ENCODE data around the gene SLC35A3.
"Not testable (repeated sequence)": the region's sequence is repeated elsewhere in the genome, so short reads cannot be mapped to it uniquely, and the experiment has no call there.

Gene SLC35A3

GRCh38 chr1:99969729-99970621 is at the start of gene SLC35A3:
Gene SLC35A3, plus strand, starts transcription at chr1:99969996. Its CDS starts 23,559 bp downstream, at chr1:99993555.
- peak; percentile 68 for DNase-seq

GRCh38 chr1:99934801-99935200 is 35.0 kb upstream of the SLC35A3 start:
- no peak for DNase-seq

- DNase-seq: no peak
Observed at GRCh38 chr1:99935534-99935933, 34.3 kb upstream of the SLC35A3 start.

DNA sequence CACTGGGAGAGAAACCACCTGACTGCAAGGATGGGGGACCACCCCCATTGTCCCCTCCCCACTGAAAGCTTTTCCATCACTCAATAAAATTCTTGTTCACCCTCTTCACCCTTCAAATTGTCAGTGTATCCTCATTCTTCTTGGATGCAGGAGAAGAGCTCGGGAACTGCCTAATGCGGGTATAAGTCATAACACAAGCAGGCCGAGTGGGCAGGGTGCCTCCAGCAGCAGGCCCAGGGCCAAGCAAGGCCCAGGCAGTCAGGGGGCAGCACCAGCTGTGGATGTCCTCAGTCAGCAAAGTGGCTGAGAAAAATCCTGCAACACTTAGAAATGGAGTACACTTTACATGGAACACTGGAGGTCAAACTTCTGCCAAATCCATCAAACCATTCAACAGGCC is 33.7 kb upstream of the SLC35A3 start:
- DNase-seq: no peak

GRCh38 chr1:99942723-99943122 is 27.1 kb upstream of the SLC35A3 start:
- no peak for DNase-seq

- DNase-seq: no peak
Observed at GRCh38 chr1:99943223-99943794, 26.5 kb upstream of the SLC35A3 start.

GRCh38 chr1:99944192-99944591 is 25.6 kb upstream of the SLC35A3 start:
- no peak for DNase-seq

GRCh38 chr1:99945174-99945573 is 24.6 kb upstream of the SLC35A3 start:
- DNase-seq: no peak

GRCh38 chr1:99950486-99950885 is 19.3 kb upstream of the SLC35A3 start:
- no peak for DNase-seq

GRCh38 chr1:99952522-99952921 is 17.3 kb upstream of the SLC35A3 start:
- no peak for DNase-seq

DNA sequence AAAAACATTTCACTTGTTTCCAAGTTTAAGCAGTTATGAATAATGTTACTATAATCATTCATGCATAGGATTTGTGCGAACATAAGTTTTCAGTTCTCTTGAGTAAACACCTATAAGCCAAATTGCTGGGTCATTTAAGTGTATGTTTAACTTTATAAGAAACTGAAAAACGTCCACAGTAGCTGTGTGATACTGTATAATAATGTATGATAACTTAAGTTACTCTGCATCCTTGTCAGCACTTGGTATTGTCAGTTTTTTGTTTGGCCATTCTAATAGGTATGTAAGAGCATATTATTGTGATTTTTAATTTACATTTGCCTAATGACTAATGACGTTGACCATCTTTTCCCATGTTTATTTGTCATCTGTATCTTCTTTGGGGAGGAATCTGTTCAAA is 14.4 kb upstream of the SLC35A3 start:
- no peak for DNase-seq

DNA sequence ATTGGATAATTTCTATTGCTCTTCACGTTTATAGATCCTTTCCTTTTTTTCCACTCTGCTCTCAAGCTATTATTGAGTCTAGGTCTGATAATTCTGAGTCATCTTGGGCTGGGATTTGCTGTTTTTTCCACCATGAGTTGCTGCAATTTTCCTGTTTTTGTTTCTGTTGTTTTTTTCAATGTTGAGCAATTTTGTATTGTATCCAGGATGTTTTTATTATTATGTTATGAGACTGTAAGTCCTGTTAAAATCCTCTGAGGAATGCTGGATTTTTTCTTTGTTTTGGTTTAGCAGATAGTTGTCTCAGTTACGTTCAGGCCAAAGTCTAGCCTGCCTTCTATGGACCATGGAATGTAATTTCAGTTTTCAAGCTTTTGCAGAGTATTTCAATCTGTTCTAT is 13.0 kb upstream of the SLC35A3 start:
- no peak for DNase-seq

DNA sequence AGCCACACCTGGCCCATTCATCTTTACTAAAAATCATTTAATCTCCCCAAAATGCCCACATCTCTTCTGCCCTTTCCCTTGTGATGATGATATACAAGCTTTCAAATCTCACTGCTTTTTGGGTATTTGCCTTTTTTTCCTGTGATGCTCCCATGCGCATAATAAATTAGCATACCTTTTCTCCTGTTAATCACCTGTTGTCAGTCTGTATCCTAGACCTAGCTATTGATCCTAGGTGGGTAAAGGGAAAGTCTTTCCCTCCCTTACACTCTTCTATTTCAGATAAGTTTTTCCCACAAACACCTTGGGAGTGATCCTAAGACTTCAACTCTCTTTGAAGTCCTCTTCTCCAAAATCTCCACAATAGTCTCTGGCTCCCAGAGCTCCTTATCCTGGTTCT is 12.0 kb upstream of the SLC35A3 start:
- no peak for DNase-seq

DNA sequence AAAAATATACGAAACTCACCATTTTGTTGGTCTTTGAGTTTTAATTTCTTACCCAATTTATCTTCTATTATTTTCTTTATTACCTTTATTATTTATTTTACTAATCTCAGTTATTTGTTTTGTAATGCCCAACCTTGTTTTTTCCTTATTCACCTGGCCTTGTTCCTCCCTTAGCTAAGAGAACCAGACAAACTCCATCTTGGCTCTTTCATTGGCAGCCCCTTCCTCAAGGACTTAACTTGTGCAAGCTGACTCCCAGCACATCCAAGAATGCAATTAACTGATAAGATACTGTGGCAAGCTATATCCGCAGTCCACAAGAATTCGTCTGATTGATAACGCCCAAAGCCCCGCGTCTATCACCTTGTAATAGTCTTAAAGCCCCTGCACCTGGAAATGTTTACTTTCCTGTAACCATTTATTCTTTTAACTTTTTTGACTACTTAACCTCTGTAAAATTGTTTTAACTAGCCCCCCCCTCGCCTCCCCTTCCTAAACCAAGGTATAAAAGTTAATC is 10.5 kb upstream of the SLC35A3 start:
- DNase-seq: not testable (repeated sequence)

DNA sequence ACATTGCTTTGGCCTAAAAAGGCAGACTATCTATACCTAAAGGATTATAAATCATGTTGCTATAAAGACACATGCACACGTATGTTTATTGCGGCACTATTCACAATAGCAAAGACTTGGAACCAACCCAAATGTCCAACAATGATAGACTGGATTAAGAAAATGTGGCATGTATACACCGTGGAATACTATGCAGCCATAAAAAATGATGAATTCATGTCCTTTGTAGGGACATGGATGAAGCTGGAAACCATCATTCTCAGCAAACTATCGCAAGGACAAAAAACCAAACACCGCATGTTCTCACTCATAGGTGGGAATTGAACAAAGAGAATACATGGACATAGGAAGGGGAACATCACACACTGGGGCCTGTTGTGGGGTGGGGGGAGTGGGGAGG is 9.5 kb upstream of the SLC35A3 start:
- DNase-seq: not testable (repeated sequence)

DNA sequence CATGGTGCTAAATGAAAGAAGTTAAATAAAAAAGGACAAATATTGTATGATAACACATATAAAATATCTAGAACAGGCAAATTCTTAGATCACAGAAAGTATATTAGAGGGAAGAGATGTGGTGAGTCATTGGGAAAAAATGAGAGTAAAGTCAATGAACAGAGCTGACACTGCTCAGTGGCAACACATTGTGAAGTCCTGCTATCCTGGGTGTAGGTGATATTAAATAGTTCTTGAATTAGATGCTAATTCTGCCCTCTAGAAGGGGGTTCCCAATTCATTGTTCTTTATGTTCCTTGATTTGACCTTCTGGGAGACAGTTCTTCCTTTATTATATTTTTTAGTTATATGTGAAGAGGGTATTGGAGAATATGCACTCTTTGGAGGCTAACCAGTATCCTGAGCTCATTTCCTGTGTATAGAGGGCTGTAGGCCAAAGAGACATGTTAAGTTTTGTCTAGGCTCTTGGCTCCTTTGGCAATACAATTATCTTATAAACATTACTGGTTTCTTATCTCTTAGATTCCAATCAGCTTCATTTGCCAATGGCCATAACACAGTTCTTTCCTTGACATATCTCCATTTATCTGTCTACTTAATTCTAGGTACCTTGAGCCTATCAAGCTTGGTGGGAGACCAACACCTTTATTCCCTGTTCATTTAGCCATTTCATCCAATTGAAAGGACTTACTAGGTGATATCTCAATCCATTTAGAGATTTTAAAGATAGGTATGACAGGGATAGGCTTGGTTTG is 6.6 kb upstream of the SLC35A3 start:
- DNase-seq: no peak

DNA sequence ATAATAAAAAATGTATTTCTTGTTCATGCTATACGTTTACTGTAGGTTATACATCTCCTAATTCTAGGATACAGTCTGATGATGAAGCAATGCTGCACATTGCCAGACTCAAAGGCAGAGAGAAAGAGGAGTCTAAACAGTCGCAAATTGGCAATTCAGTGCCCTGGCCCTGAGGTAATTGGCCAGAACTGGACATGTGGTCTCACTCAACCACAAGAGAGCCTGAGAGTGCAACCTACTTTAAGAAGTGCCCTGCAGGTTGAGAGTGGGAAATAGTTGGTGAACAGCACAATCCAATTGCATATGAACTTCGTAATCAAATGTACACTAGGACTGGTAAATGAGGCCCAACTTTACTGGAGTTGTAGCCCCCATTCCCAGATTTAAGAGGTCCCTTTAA is 5.0 kb upstream of the SLC35A3 start:
- DNase-seq: no peak

- no peak for DNase-seq
Observed at GRCh38 chr1:99965646-99966375, 4.0 kb upstream of the SLC35A3 start.

- no peak for DNase-seq
Observed at GRCh38 chr1:99968214-99968613, 1.6 kb upstream of the SLC35A3 start.

DNA sequence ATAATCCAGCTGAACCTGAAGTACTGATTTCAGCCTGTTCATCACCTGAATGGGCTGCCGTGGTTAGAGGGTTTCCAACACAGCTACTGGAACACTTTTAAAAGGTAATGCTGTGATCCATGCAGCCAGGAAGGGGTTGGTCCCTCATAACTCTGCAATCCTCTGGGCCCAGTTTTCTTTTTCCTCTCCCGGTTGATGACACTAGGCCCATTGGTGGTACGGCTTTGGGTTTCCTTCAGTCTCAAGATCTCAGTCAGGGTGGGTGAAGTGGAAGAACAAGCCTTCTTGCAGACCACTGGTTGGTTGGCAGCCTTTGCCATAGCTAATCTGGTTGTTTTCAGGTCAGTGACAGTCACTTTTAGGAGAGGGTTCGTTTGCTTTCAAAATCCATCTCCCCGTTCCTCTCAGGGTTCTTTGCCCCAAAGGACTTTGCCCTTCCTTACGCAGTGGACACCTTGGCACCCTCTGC is 502 bp upstream of the SLC35A3 start:
- no peak for DNase-seq

DNA sequence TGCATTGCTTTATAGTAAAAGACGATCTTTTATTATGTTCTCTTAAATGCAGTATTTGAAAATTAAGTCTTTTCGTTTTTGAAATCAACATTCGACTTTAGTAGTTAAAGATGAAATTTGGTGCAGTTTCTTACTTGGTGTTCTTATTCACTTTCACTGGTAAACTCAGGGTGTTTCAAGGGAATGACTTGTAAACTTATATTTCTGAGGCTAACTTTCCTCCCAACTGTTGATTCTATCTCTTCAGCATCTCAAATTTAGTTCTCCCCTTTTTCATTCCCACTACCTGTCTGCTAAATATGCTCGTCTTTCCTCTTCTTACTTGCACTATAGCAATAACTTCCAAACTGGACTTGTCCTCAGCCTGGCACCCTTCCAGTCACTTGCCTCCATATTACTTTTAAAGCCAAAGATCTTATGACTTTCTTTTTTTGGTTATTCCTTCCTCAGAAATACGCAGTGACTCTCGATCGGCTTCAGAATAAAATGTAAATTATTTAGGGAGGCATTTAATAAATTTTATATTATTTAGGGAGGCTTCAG is 988 bp downstream of the SLC35A3 start:
- no peak for DNase-seq

- DNase-seq: not testable (repeated sequence)
Observed at GRCh38 chr1:99972066-99972465, 2.3 kb downstream of the SLC35A3 start.
